OCI-LY3 (cell line): ENCODE data around the gene PLPP3.
"Not testable (repeated sequence)": the region's sequence is repeated elsewhere in the genome, so short reads cannot be mapped to it uniquely, and the experiment has no call there.

Experiments used
- CTCF ChIP-seq: fragments of 200-600, 300-600 bp; sonication (generic); IDR thresholded peaks from 2 replicates; pipeline ENCODE4 v1.5.1; 2014; ENCODE audit warnings: antibody characterized with exemption, low read length, low read depth
- EZH2phosphoT487 ChIP-seq: fragments of 200-600 bp; shearing (Covaris generic); IDR thresholded peaks from 2 replicates; pipeline ENCODE4 v1.6.1; 2018; ENCODE audit warnings: antibody characterized with exemption, mixed run types, low read depth

GRCh38 chr1:56595397-56596191 is 16.2 kb upstream of the PLPP3 start:
- TF ChIP-seq CTCF, EZH2phosphoT487: not testable (repeated sequence)
